IPS-18c (cell line): Measurements from ENCODE around the gene SMAD3.

Experiments
- H3K4me3 ChIP-seq: 2 replicates; pipeline ENCODE4 v1.7.0; 2013; ENCODE audit warnings: low read depth, mild to moderate bottlenecking, low read length, moderate library complexity; ENCODE audit not compliant: insufficient read depth
- H3K9me3 ChIP-seq: one replicate; pipeline ENCODE4 v1.6.1; 2013; ENCODE audit warnings: mild to moderate bottlenecking, low read length, moderate library complexity; ENCODE audit not compliant: control insufficient read depth, insufficient read depth

SMAD3 gene

GRCh38 chr15:67098768-67099282 is 33.4 kb downstream of the SMAD3 start:
- Histone ChIP-seq H3K9me3 (no peaks in the 10 kb centered on the region), H3K4me3 (no peak overlapping the region)

- H3K9me3 ChIP-seq = no peaks in the 10 kb centered on the region
These were observed 34.9 kb downstream of the SMAD3 start for GRCh38 chr15:67100124-67100791.

GRCh38 chr15:67100801-67101581 is 35.6 kb downstream of the SMAD3 start:
- no peaks in the 10 kb centered on the region for H3K9me3 ChIP-seq
- H3K4me3 ChIP-seq = no peak overlapping the region

More at GRCh38 chr15:67100124-67100791, 34.9 kb downstream of the SMAD3 start:
- H3K4me3 ChIP-seq = no peak overlapping the region

GRCh38 chr15:67101911-67102598 is 36.7 kb downstream of the SMAD3 start:
- Histone ChIP-seq H3K4me3 (no peak overlapping the region), H3K9me3 (no peaks in the 10 kb centered on the region)

GRCh38 chr15:67102599-67102929 is 37.2 kb downstream of the SMAD3 start:
- H3K4me3 ChIP-seq = no peak overlapping the region

GRCh38 chr15:67103021-67103420 is 37.6 kb downstream of the SMAD3 start:
- H3K4me3 ChIP-seq = no peak overlapping the region
- H3K9me3 ChIP-seq = no peaks in the 10 kb centered on the region

More at GRCh38 chr15:67102599-67102929, 37.2 kb downstream of the SMAD3 start:
- H3K9me3 ChIP-seq = no peaks in the 10 kb centered on the region

GRCh38 chr15:67103432-67103831 is 38.0 kb downstream of the SMAD3 start:
- no peaks in the 10 kb centered on the region for H3K9me3 ChIP-seq
- no peak overlapping the region for H3K4me3 ChIP-seq

GRCh38 chr15:67103869-67104268 is 38.5 kb downstream of the SMAD3 start:
- Histone ChIP-seq H3K9me3 (no peaks in the 10 kb centered on the region), H3K4me3 (no peak overlapping the region)

- H3K4me3 ChIP-seq = no peak overlapping the region
- no peaks in the 10 kb centered on the region for H3K9me3 ChIP-seq
These were observed 39.1 kb downstream of the SMAD3 start for GRCh38 chr15:67104510-67104909.

- H3K9me3 ChIP-seq = no peaks in the 10 kb centered on the region
- H3K4me3 ChIP-seq = no peak overlapping the region
These were observed 39.9 kb downstream of the SMAD3 start for GRCh38 chr15:67105065-67105951.

- Histone ChIP-seq H3K4me3 (no peak overlapping the region), H3K9me3 (no peaks in the 10 kb centered on the region)
These were observed 40.8 kb downstream of the SMAD3 start for GRCh38 chr15:67105991-67106763.

GRCh38 chr15:67106764-67107013 is 41.3 kb downstream of the SMAD3 start:
- no peaks in the 10 kb centered on the region for H3K9me3 ChIP-seq
- H3K4me3 ChIP-seq = no peak overlapping the region

GRCh38 chr15:67107014-67107812 is 41.8 kb downstream of the SMAD3 start:
- H3K9me3 ChIP-seq = no peaks in the 10 kb centered on the region
- H3K4me3 ChIP-seq = no peak overlapping the region

GRCh38 chr15:67108122-67108961 is 42.9 kb downstream of the SMAD3 start:
- H3K4me3 ChIP-seq = no peak overlapping the region
- no peaks in the 10 kb centered on the region for H3K9me3 ChIP-seq
